ENCODE results near the gene VOPP1. TPM values are rescaled to one million over a fixed set of nuclear protein-coding genes. Genes with fewer than 3 reads are reported as not detected.

The VOPP1 gene
- total and polyA plus RNA-seq, 10 of the 15 experiments (the other 5 are each of a cell fraction or from before 2014, with no cell fraction given): 32.8 to 206 (median 129) TPM

DNA sequence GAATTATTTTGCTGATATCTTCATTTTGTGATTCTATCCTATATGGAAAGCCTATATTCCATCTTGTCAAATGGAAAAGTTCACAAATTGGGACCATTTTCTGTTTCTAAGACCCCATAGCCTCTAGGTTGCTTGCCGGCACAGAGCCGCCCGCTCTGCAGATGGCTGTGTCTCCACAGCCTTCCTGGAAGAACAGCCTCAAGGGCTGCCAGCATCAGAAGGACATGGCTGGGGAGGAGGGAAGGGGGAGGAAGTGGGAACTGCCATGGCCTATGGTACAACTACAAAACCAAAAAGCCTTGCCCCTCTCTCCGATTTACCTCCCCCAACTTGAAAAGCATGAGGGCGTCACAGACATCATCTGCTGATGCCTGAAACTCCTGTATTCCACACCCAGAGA is 131.3 kb downstream of the VOPP1 start:
- ChIA-PET CTCF (no interaction called here), SMC1A (ENCODE audit: uncharacterized antibody, unreplicated experiment) (no interaction called here), POLR2A (no interaction called here), RAD21 (ENCODE audit: unreplicated experiment) (no interaction called here)
- ATAC-seq (no peak), DNase-seq (ENCODE audit: low read depth, low spot score) (no peak), FAIRE-seq (no peak)
- H3K4me3 ChIP-seq: no peak overlapping the region
- H2AFZ ChIP-seq (ENCODE audit: control insufficient read depth, low read depth, low read length): no peak overlapping the region
- H3K4me1 ChIP-seq (ENCODE audit: control insufficient read depth, insufficient read depth, low read length): no peaks in the 10 kb centered on the region
- intact Hi-C loops (cut with micrococcal nuclease; ENCODE audit: unreplicated experiment) (no loop called here), in situ Hi-C loops (cut with MboI) (no loop called here)
- 97% methylated on average over 5 of the region's 5 CpGs for whole genome bisulfite sequencing (ENCODE audit: insufficient coverage, insufficient replicate concordance, low lambda C conversion rate, missing lambda C conversion rate)
- H3K27me3 ChIP-seq (replicated peaks in 1 of 2; ENCODE audit: control insufficient read depth in 2 of 2, insufficient read depth in 2 of 2, low read length in 1 of 2): no peaks in the 10 kb centered on the region
- no TSS peak for BruUV-seq (replicated peaks)
- no peaks in the 10 kb centered on the region for H4K20me1 ChIP-seq (ENCODE audit: control insufficient read depth, insufficient read depth)
- TF ChIP-seq EZH2 (IDR thresholded peaks at IDR 0.05; ENCODE audit: borderline replicate concordance, control insufficient read depth, low read depth, low read length) (no peak), CHD1 (IDR thresholded peaks at IDR 0.05; ENCODE audit: low read depth, low read length) (no peak), STAT1 (conservative IDR thresholded peaks at IDR 0.05) (no peak), NFYB (IDR thresholded peaks at IDR 0.05; ENCODE audit: insufficient read depth, low read depth, low read length) (no peak), TCF12 (IDR thresholded peaks at IDR 0.05; ENCODE audit: low read depth, low read length) (no peak), CBX3 (IDR thresholded peaks at IDR 0.05; ENCODE audit: borderline replicate concordance, low read depth) (no peak), LARP7 (IDR thresholded peaks at IDR 0.05) (no peak), POLR2AphosphoS5 (IDR thresholded peaks at IDR 0.05; ENCODE audit: low read length) (no peak), TBL1XR1 (IDR thresholded peaks at IDR 0.05; ENCODE audit: low read depth, low read length) (no peak), NR2C1 (IDR thresholded peaks at IDR 0.05) (no peak), TAF1 (IDR thresholded peaks at IDR 0.05; ENCODE audit: borderline replicate concordance, low read depth, low read length) (no peak), NFIC (IDR thresholded peaks at IDR 0.05; ENCODE audit: low read depth, low read length) (no peak), SPI1 (IDR thresholded peaks at IDR 0.05; ENCODE audit: borderline replicate concordance, insufficient read depth, low read depth, low read length) (no peak), POU2F2 (IDR thresholded peaks at IDR 0.05; ENCODE audit: borderline replicate concordance, low read depth, low read length) (no peak), CEBPB (IDR thresholded peaks at IDR 0.05; ENCODE audit: borderline replicate concordance in 1 of 2, low read depth in 2 of 2, low read length in 2 of 2) (no peak), NFXL1 (IDR thresholded peaks at IDR 0.05; ENCODE audit: borderline replicate concordance) (no peak)
- TF ChIP-seq, protein P1, sequence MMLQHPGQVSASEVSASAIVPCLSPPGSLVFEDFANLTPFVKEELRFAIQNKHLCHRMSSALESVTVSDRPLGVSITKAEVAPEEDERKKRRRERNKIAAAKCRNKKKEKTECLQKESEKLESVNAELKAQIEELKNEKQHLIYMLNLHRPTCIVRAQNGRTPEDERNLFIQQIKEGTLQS (IDR thresholded peaks at IDR 0.05; ENCODE audit: borderline replicate concordance, extremely low read depth, low read depth, low read length): no peak
- TF ChIP-seq, protein P2, sequence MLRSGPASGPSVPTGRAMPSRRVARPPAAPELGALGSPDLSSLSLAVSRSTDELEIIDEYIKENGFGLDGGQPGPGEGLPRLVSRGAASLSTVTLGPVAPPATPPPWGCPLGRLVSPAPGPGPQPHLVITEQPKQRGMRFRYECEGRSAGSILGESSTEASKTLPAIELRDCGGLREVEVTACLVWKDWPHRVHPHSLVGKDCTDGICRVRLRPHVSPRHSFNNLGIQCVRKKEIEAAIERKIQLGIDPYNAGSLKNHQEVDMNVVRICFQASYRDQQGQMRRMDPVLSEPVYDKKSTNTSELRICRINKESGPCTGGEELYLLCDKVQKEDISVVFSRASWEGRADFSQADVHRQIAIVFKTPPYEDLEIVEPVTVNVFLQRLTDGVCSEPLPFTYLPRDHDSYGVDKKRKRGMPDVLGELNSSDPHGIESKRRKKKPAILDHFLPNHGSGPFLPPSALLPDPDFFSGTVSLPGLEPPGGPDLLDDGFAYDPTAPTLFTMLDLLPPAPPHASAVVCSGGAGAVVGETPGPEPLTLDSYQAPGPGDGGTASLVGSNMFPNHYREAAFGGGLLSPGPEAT (IDR thresholded peaks at IDR 0.05; ENCODE audit: low read depth): no peak
- H3K9me3 ChIP-seq (replicated peaks; ENCODE audit: control insufficient read depth, insufficient read depth, low read length): no peaks in the 10 kb centered on the region
- H3K4me2 ChIP-seq (ENCODE audit: control insufficient read depth, insufficient read depth): no peak overlapping the region
- no peaks in the 10 kb centered on the region for H3K79me2 ChIP-seq (ENCODE audit: control insufficient read depth, insufficient read depth, low read length)
- H3K27ac ChIP-seq (ENCODE audit: control insufficient read depth, insufficient read depth): no peak overlapping the region
- no peak overlapping the region for H3K9ac ChIP-seq (ENCODE audit: control insufficient read depth, insufficient read depth, low read length)
- no peaks in the 10 kb centered on the region for H3K36me3 ChIP-seq (ENCODE audit: control insufficient read depth in 2 of 2, insufficient read depth in 2 of 2, low read length in 1 of 2)
